Fibroblast of mammary gland (primary cell): Measurements from ENCODE around the gene LRRC45.

Source experiments
- DNase-seq: peaks from one replicate; pipeline ENCODE4 v3.0.0-alpha.2; 2010; ENCODE audit warnings: low read depth
- H3K4me3 ChIP-seq: 2 replicates; pipeline ENCODE4 v1.5.1; 2011; ENCODE audit warnings: low read depth, mild to moderate bottlenecking, low read length, moderate library complexity; ENCODE audit not compliant: control insufficient read depth
- CTCF ChIP-seq: conservative IDR thresholded peaks from 2 replicates; pipeline ENCODE4 v1.5.1; 2011; ENCODE audit warnings: low read depth, low read length, inconsistent platforms; ENCODE audit not compliant: control insufficient read depth, insufficient read depth

LRRC45 gene

GRCh38 chr17:82022981-82023446, at the start of gene LRRC45:
Gene LRRC45 (plus strand): TSS chr17:82023305. CDS start chr17:82023644, 339 bp downstream.
- peak within 1 kb of the TSS; percentile 75 for H3K4me3 ChIP-seq
- DNase-seq = peak; percentile 99
- no peak for TF ChIP-seq CTCF

- no peak for TF ChIP-seq CTCF
- H3K4me3 ChIP-seq = no peak overlapping the region
- DNase-seq = no peak
Observed at GRCh38 chr17:81973432-81973831, 49.7 kb upstream of the LRRC45 start.

DNA sequence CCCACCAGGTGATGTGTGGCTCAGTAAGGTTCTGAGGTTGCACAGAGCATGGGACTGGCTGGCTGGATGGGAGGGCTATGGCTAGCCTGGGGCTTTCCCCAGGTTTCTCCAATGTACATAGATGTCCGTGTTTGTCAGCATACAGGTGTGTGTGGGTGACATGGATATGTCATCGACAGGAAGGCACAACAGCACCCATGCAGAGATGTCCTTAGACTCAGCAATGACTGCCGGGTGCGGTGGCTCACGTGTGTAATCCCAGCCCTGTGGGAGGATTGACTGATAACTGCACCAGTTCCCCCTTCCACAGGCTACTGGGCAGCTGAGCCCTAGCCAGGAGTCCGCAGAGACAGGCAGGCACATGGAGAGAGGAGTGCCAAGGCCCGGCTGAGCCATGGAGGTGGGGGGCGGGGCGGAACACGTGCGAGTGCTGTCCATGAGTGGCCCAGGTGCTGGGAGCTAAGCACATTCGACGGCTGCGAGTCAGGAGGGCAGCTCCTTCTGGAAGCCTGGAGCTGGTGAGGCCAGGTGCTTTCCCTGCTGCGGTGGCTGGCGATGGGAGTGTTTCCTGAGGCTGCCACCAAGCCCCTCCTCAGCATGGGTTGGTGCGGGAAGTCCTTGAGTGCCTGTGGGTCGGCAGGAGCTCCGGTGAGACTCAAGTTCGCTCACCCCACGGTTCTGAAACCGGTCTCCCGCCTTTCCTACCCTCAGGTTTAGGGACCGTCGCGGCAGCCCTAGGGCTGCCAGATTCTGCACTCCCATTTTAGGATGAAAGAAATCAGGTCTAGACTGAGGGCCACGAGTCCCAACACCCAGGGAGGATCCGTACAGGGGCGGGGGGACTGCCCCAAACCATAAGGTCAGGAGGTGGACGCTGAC, 46.5 kb upstream of the LRRC45 start:
- no peak for DNase-seq
- H3K4me3 ChIP-seq = peak overlapping the region; percentile 54

DNA sequence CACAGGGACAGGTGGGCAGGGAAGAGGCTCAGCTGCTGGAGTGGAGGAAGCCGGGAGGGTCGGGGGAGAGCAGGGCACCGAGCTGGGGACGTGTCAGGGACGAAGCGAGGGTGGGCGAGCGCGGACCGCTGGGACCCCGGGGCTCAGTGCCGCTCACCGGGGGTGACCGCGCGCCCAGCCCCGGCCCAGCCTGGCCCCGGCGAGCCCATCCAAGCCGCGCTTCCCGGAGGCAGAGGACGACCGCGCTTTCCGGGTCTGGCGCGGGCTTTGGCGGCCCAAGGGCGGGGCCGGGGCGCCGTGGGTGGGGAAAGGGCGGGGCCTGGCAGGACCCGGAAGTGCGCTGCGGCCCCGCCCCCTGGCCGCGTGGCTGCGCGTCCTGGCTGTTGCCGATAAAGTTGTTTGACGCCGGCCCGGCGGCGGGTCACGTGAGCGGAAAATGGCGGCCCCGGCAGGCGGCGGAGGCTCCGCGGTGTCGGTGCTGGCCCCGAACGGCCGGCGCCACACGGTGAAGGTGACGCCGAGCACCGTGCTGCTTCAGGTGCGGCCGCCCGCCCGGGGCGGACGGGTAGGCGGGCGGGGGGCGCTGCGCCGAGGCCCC, 45.8 kb upstream of the LRRC45 start, which contains the start of gene ASPSCR1:
Gene ASPSCR1, plus strand, starts transcription at position 419 of the 598 bp plus-strand sequence. Its CDS starts 18 bp downstream, at position 437.
- H3K4me3 ChIP-seq = peak within 1 kb of the TSS; percentile 77
- no peak for TF ChIP-seq CTCF
- DNase-seq = peak; percentile 89

More for the DNA sequence above, 46.5 kb upstream of the LRRC45 start:
- TF ChIP-seq CTCF = no peak

DNA sequence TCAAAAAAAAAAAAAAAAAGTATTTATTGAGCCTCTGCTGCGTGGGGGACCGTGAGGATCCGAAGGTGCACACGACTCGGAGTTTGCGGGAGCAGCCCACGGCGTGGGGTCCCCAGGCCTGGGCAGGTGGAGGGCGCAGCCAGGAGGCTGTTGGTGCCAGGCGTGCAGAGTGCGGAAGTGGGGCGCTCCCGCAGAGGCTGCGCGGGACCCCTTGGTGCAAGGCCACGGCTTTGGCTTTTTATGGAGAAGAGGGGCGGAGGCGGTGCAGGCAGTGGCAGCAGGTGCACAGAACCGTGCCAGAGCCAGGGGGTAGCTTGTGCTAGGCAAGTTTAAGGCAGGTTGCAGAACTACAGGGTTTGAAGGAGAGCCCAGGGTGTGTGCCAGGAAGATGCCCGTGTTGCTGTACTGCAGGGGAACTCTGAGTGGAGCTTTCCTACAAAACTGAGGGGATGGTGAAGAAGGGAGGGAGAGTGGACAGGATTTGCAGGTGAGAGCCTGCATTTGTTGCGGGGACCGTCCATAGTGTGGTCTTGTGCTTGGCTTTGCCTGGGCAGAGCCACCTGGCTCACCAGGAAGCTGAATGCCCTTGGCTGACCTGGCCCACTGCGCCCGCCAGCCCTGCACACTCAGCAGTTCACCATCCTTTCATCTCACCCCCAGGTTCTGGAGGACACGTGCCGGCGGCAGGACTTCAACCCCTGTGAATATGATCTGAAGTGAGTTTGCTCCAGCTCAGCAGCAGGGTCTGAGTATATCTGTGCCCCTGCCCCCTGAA, 44.4 kb upstream of the LRRC45 start:
- no peak for DNase-seq
- H3K4me3 ChIP-seq = peak overlapping the region; percentile 77
- no peak for TF ChIP-seq CTCF

DNA sequence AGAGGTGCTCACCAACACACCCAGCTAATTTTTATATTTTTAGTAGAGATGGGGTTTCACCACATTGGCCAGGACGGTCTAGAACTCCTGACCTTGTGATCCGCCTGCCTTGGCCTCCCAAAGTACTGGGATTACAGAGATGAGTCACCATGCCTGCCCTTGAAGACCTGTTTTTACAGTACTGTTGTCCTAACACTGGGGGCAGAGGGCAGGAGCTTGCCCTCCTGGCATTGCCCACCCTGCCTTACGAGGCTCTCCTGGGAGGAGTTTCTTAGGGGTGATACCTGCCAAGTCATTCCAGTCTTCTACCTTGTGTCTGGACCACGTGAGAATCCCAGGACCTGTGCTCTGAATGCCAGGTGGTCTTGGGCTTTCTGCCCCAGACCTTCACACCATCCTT, 43.0 kb upstream of the LRRC45 start:
- TF ChIP-seq CTCF = no peak
- no peak overlapping the region for H3K4me3 ChIP-seq
- no peak for DNase-seq
